ENCODE results near the gene ITPR1.

ITPR1 gene

DNA sequence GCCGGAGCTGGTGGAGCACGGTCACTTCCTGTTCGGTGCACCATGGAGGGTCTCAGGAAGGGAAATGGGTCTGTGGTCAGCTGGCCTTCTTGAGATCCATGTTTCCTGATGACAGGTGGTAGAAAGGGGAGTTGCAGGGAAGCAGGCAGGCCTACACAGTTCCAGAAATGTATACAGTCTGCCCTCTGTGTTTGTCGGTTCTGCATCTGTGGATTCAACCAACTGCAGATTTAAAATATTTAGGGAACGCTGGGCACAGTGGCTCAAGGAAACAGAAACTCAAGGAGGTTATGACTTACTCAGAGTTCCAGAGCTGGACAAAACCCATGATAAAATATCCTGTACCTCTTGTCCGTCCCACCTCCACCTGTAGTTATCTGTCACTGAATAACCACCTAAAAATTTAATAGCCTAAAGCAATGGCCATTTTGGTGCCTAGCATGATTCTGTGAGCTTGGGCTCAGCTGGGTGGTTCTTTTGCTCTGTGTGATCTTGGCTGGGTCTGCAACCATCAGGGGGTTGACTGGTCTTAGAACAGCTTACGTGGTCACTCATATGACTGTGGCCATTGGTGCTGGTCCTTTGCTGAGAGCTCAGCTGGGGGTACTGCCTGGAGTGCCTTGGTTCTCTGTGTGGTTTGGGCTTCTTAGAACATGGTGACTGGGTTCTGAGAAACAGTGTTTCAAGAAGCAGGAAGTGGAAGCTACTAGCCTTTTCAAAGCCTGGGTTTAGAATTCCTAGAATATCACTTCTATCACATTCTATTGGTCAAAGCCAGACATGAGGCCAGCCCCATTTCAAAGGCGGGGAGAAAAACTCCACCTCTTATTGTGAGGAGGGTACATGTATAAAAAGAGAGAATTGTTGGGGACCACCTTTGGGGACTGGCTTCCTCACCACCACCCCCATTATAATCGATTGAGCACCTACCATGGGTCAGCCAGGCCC lies 246.4 kb downstream of the ITPR1 start:
- Histone ChIP-seq H3K4me1 (peaks cover 42% of the 10 kb centered on the region), H3K9me3 (0 out of 2 replicates have a peak, but pooled peaks cover 4% of the 10 kb centered on the region), H3K27ac (no peak overlapping the region), H3K9ac (no peak overlapping the region), H4K20me1 (no peaks in the 10 kb centered on the region), H3K36me3 (peaks cover 43% of the 10 kb centered on the region), H3K4me3 (no peak overlapping the region), H3K27me3 (no peaks in the 10 kb centered on the region), H3K4me2 (peak overlapping the region; percentile 60)
- TF ChIP-seq Cebpa-rat (IDR thresholded peaks at IDR 0.05), result no peak

- Histone ChIP-seq H3K27ac (no peak overlapping the region), H3K27me3 (no peaks in the 10 kb centered on the region), H3K9ac (no peak overlapping the region), H3K4me3 (no peak overlapping the region), H3K4me2 (no peak overlapping the region), H3K9me3 (0 out of 2 replicates have a peak, but pooled peaks cover 4% of the 10 kb centered on the region), H3K36me3 (peaks cover 39% of the 10 kb centered on the region), H3K4me1 (peaks cover 42% of the 10 kb centered on the region), H4K20me1 (no peaks in the 10 kb centered on the region)
- no peak for TF ChIP-seq Cebpa-rat (IDR thresholded peaks at IDR 0.05)
Measured at GRCh38 chr3:4740397-4741105, 247.4 kb downstream of the ITPR1 start.

DNA sequence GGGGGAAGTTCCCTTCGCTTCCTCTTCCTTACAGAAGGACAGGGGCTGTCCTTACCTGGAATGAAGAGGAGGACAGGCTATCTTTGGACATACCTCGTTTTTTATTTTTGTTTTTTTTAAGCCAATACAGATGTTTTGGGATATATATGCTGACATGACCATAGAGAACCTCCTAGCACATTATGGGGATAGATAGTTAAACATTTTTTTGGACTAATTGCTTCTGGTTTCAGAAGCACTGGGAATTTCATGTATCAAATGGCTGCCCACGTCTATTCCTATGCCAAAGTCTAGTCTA lies 247.9 kb downstream of the ITPR1 start:
- Histone ChIP-seq H3K36me3 (peaks cover 44% of the 10 kb centered on the region), H3K9me3 (0 out of 2 replicates have a peak, but pooled peaks cover 4% of the 10 kb centered on the region), H3K4me2 (no peak overlapping the region), H3K27me3 (no peaks in the 10 kb centered on the region), H3K4me1 (peaks cover 47% of the 10 kb centered on the region), H3K4me3 (no peak overlapping the region), H4K20me1 (no peaks in the 10 kb centered on the region), H3K27ac (no peak overlapping the region), H3K9ac (no peak overlapping the region)
- TF ChIP-seq Cebpa-rat (IDR thresholded peaks at IDR 0.05), result no peak

DNA sequence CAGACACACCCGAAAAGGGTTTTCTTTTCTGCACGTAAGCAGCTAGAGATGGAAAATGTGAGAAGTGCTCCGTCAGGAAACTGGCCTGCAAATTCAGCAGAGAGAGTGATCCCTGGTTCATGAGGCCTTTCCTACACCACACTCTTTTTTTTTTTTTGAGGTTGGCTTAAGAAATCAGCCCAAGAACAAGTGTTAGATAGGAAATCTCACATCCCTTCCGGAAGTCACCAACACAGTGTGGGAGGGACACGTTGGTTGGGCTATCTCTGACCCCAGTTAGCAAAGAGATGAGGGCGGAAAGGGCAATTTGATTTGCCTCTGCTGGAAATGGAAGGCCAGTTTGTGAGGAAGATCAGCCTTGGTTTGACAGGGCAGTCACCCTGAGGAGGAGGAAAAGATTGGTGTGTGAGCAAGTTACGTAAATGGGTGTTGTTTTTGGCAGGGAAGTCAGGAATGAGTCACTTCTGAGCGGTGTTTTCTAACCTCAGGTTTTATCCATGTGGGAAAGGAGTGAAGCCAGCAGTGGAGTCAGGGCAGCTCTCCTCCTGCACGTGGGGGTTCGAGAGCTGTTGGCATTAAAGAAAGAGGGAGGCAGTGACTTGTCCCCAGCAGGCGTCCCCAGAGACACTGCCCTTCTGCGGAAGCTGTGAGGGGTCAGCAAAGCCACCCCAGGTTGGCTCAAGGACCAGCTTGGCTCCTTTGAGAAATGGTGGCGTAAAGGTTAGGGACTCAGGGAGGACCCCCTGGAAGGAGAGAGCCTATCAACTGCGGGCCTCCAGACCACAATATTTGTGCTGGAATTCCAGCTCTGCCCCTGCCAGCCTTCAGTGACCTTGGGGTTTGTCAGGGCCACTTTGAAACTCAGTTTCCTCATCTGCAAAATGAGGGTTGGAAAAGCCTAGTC lies 248.5 kb downstream of the ITPR1 start:
- Histone ChIP-seq H3K4me3 (no peak overlapping the region), H3K4me1 (peaks cover 47% of the 10 kb centered on the region), H3K9ac (no peak overlapping the region), H3K9me3 (0 out of 2 replicates have a peak, but pooled peaks cover 4% of the 10 kb centered on the region), H3K36me3 (peaks cover 45% of the 10 kb centered on the region), H3K27ac (no peak overlapping the region), H4K20me1 (no peaks in the 10 kb centered on the region), H3K4me2 (no peak overlapping the region), H3K27me3 (no peaks in the 10 kb centered on the region)
- no peak for TF ChIP-seq Cebpa-rat (IDR thresholded peaks at IDR 0.05)

DNA sequence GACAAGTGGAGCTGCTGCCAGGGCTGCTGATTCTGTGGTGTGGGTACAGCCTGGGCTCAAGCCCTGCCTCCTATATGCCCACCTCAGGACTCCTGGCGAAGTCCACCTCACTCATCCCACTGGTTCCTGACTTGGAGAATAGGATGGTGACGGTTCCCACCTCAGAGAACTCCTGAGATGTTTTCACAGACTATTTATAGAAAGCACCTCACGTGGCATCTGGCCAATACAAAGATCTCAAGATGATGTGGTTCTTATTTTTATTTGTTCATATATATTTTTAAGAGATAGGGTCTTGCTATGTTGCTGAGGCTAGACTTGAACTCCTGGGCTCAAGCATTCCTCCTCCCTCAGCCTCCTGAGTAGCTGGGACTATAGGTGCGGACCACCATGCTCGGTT lies 249.2 kb downstream of the ITPR1 start:
- no peak overlapping the region for H3K4me2 ChIP-seq
- no peak overlapping the region for H3K9ac ChIP-seq

DNA sequence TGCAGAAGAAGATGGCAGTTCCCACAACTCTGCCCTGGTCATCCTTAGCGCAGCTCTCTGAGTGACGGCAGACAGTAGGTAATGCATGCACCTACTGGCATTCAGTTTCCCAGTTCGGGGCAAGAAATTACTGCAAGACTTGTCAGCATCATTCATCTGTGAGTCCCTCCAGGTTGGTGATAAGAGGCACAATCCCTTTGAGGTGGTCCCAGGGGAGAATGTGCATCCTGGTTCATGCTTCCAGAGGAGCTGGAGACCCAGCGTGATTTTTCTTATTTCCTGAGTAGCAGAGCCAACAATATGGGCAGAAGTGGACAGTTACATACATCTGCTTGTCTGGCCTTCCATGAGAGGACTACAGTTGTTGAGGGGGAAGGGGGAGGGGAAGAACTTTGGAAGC lies 250.2 kb downstream of the ITPR1 start:
- H3K4me3 ChIP-seq, result no peak overlapping the region
- H4K20me1 ChIP-seq, result no peaks in the 10 kb centered on the region
- no peak for TF ChIP-seq Cebpa-rat (IDR thresholded peaks at IDR 0.05)
- no peaks in the 10 kb centered on the region for H3K27me3 ChIP-seq
- H3K4me2 ChIP-seq, result no peak overlapping the region
- H3K27ac ChIP-seq, result no peak overlapping the region
- H3K9me3 ChIP-seq, result 0 out of 2 replicates have a peak, but pooled peaks cover 4% of the 10 kb centered on the region
- peaks cover 39% of the 10 kb centered on the region for H3K4me1 ChIP-seq
- peaks cover 48% of the 10 kb centered on the region for H3K36me3 ChIP-seq
- H3K9ac ChIP-seq, result no peak overlapping the region

More for the DNA sequence above, 249.2 kb downstream of the ITPR1 start:
- H3K36me3 ChIP-seq, result peaks cover 48% of the 10 kb centered on the region
- H3K4me3 ChIP-seq, result no peak overlapping the region
- peaks cover 42% of the 10 kb centered on the region for H3K4me1 ChIP-seq
- TF ChIP-seq Cebpa-rat (IDR thresholded peaks at IDR 0.05), result no peak
- no peaks in the 10 kb centered on the region for H3K27me3 ChIP-seq
- H3K9me3 ChIP-seq, result 0 out of 2 replicates have a peak, but pooled peaks cover 4% of the 10 kb centered on the region
- H4K20me1 ChIP-seq, result no peaks in the 10 kb centered on the region
- no peak overlapping the region for H3K27ac ChIP-seq

DNA sequence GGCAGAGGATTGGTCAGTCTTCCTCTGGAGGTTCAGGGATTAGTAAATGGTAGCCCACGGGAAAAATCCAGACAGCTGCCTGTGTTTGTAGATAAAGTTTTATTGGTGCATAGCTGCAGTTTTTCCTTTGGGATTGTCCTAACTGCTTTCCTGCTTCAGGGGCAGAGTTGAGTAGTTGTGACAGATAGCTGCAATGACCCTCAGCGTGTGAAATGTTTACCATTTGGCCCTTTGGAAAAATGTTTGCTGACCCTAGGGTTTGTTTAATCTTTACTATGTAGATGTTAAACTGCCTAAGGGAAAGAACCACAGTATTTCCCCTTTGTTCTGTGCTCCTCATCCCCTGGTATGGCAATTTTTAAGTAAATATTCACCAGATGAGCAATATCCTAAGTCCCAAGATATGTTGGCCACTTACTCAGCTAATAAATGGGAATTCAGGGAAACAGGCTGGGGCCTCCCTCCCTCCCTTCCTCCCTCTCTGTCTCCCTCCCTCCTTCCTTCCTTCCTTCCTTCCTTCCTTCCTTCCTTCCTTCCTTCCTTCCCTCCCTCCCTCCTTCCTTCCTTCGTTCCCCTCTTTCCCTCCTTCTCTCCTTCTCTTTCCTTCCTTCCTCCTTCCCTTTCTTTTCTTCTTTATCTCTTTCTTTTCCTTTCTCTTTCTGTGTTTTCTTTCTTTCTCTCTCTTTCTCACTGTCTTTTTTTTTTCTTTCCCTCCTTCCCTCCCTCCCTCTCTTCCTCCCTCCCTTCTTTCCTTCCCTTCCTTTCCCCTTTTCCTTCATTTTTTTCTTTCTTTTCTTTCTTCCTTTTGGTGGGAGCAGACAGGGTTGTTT lies 251.5 kb downstream of the ITPR1 start:
- no peak overlapping the region for H3K4me2 ChIP-seq
- no peak overlapping the region for H3K27ac ChIP-seq
- peaks cover 43% of the 10 kb centered on the region for H3K36me3 ChIP-seq

GRCh38 chr3:4745235-4745610 lies 252.1 kb downstream of the ITPR1 start:
- TF ChIP-seq Cebpa-rat (IDR thresholded peaks at IDR 0.05), result no peak
- H3K4me1 ChIP-seq, result peaks cover 25% of the 10 kb centered on the region
- H3K9me3 ChIP-seq, result no peaks in the 10 kb centered on the region
- H3K27ac ChIP-seq, result no peak overlapping the region
- peaks cover 43% of the 10 kb centered on the region for H3K36me3 ChIP-seq
- H3K4me2 ChIP-seq, result no peak overlapping the region
- no peak overlapping the region for H3K9ac ChIP-seq
- H4K20me1 ChIP-seq, result no peaks in the 10 kb centered on the region
- no peak overlapping the region for H3K4me3 ChIP-seq
- no peaks in the 10 kb centered on the region for H3K27me3 ChIP-seq

More for the DNA sequence above, 251.5 kb downstream of the ITPR1 start:
- Histone ChIP-seq H3K9ac (no peak overlapping the region), H3K4me1 (peaks cover 26% of the 10 kb centered on the region), H3K27me3 (no peaks in the 10 kb centered on the region), H3K9me3 (0 out of 2 replicates have a peak, but pooled peaks cover 4% of the 10 kb centered on the region), H3K4me3 (no peak overlapping the region), H4K20me1 (no peaks in the 10 kb centered on the region)
- TF ChIP-seq Cebpa-rat (IDR thresholded peaks at IDR 0.05), result no peak
